NCI-H524 treated with DMSO at 0.1 percent for 48 hours (cell line): ENCODE measurements around the gene CAV2.

Experiments
- DNase-seq: peaks from one replicate; lab custom pipeline; 2025; lab: John Stamatoyannopoulos, UW

Gene CAV2

GRCh38 chr7:116495736-116496135 lies 3.8 kb upstream of the CAV2 start:
- DNase-seq = no peak

DNA sequence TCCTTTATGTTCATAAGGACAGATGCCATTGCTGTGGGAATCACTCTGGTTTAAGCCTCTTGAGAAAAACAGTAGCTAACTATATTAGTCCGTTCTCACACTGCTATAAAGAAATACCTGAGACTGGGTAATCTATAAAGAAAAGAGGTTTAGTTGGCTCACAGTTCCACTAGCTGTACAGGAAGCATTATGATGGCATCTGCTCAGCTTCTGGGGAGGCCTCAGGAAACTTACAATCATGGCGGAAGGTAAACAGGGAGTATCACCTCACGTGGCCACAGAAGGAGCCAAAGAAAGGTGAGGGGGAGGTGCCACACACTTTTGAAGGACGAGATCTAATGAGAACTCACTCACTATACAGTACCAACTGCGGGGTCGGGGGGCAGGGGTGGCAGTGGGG lies 2.9 kb upstream of the CAV2 start:
- no peak for DNase-seq

GRCh38 chr7:116497708-116498107 lies 1.8 kb upstream of the CAV2 start:
- DNase-seq = no peak

- DNase-seq = no peak
Measured at GRCh38 chr7:116500078-116500853, 728 bp downstream of the CAV2 start.

GRCh38 chr7:116501425-116502167 lies 2.1 kb downstream of the CAV2 start:
- no peak for DNase-seq

DNA sequence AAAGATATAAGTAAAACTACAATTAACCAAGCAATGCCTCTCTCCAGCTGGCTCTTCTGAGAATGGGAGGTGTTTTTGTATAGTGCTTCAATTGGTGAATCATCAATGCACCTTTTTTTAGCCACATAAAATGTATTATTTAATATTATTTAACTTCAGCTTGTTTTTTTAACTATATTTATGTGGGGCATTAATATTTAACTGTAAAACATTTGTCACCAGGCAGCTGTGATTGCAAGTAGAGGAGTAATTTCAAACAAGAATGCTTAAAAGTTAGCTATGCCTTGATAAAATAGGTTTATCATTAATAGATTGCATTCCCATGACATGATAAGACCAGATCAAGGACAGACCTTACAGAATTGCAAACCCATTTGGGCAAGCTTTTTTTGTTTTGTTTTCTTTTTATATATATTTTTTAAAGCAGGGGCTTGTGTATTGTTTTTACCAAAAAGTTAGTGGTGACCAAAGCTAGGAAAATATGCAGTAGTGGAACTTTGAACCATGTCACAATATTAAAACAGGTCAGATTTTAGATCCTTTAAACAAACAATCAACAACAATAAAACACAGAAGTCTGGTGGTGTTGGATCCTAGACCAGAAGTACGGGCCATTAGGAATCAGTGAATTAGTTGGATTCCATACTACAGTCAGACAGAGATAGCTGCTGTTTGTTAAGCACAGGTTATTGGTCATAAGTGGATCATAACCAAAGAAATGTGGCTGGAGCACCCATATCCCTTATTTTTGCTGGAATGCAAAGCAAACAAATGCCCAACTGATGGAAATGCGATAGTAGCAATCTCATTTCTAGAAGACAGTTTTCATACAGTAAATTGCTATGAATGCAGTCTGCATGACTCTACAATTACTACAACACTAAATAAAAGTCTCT lies 2.9 kb downstream of the CAV2 start:
- no peak for DNase-seq

DNA sequence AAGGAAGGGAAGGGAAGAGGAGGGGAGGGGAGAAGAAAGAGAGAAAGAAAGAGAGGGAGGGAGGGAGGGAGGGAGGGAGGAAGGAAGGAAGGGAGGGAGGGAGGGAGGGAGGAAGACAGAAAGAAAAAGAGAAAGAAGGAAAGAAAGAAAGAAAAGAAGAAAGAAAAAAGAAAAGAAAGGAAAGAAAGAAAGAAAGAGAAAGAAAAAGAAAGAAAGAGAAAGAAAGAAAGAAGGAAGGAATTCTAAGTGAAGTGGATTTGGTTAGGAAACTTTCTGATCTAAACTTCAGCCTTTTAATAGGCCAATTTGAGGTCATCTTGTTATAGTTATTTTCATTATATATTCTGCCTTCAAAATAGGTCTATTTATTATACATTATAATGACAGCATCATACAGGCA lies 4.3 kb downstream of the CAV2 start:
- no peak for DNase-seq

DNA sequence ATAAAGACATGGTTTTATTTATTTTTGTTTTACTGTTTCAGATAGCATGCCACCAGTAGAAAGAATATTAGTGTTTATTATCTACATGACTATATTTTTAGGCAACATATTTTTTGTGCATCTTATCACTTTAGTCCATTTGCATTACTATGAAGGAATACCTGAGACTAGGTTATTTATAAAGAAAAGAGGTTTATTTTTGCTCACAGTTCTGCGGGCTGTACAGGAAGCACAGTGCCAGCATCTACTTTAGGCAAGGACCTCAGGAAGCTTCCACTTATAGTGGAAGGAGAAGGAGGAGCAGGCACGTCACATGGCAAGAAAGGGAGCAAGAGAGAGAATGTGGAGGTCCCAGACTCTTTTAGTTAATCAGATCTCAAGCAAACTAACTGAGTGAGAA lies 5.7 kb downstream of the CAV2 start:
- no peak for DNase-seq

- DNase-seq = no peak
Measured at GRCh38 chr7:116505823-116506222, 6.3 kb downstream of the CAV2 start.

- DNase-seq = no peak
Measured at GRCh38 chr7:116509982-116510579, 10.5 kb downstream of the CAV2 start.

DNA sequence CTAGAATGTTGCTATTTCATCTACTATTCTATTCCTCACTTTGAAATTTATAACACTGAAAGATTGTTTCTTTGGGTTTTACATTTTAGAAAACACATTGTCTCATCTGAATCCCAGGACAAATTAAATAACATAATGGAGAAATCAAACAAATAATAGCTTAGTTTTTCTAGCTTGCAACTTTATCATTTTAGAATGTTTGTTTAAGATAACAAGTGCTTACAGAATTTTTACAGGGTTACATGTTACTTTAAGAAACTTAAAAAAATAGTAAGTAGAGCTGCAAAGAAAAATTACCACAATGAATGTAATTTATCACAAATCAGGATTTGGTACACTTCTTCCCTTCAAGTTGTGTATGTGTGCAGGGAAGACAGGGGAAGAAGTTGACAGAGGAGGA lies 11.3 kb downstream of the CAV2 start:
- no peak for DNase-seq

GRCh38 chr7:116511552-116512519 lies 12.3 kb downstream of the CAV2 start:
- DNase-seq = no peak

GRCh38 chr7:116512520-116513188 lies 13.1 kb downstream of the CAV2 start:
- DNase-seq = no peak

- no peak for DNase-seq
Measured at GRCh38 chr7:116515584-116515983, 16.0 kb downstream of the CAV2 start.

GRCh38 chr7:116516324-116516723 lies 16.8 kb downstream of the CAV2 start:
- no peak for DNase-seq

DNA sequence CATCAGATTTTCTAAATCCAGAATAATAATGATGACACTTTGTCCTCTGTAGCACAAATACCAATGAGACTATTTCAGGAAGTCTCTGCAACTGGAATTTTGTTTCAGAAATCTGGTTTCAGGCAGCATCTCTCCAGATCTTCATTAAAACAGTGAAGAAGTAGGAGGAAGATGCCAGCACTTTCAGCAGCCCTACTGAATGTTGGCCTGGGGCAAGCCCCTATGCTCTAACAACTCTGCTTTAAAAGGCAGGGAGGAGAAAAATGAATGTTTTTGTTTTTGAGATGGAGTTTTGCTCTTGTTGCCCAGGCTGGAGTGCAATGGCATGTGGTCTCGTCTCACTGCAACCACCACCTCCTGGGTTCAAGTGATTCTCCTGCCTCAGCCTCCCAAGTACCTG lies 18.1 kb downstream of the CAV2 start:
- DNase-seq = no peak

DNA sequence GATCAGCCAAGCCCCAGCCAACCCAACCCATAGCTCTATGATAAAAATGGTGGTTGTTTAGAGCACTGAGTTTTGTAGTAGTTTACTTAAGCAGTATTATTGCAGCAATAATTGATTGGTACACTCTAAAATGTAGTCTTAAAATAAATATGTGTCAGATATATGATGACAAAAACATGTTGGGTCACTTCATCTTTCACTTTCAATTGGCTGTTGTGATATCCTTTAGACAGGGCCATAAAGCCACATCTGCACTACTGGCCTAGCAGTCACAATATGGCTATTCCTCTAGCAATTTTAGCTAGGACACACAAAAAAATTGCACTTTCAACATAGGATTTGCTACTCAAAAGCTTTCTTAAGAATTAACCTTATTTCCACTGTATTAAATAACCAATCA lies 19.4 kb downstream of the CAV2 start:
- no peak for DNase-seq

DNA sequence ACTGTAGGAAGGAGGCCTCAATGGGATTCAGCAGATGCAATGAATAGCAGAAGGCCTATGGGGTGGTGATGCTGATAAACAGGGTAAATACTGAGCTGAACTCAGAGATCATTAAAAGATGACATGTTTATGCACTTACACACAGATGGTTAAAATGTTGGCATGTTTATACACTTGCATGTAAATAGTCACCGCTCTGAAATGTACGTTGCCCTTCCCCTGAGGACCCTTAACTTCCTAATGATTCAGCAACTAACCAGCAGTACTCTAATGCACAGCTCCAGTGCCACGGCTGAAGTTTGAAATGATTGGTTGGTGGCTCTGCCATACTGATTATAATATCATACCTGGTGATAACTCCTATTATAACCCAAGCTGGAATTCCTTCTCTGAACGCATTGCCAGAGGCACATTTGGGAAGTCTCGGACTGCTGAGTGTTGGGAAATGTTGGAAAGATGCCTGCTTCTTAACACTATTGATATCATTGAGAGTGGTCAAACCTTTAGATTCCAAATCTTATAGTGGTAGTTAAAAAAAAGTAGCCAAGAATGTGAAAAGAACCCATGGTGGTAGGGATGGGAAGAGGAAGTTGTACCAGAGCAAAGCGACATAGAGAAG lies 21.6 kb downstream of the CAV2 start:
- no peak for DNase-seq

GRCh38 chr7:116522247-116522646 lies 22.7 kb downstream of the CAV2 start:
- no peak for DNase-seq

- no peak for DNase-seq
Measured at GRCh38 chr7:116524221-116524608, 24.7 kb downstream of the CAV2 start.
